NK-92 (cell line): ENCODE results near the gene GTPBP1.

Experiments used
- DNase-seq: peaks from one replicate; lab custom pipeline; 2025; ENCODE audit not compliant: unreplicated experiment; lab: John Stamatoyannopoulos, UW

The GTPBP1 gene

DNA sequence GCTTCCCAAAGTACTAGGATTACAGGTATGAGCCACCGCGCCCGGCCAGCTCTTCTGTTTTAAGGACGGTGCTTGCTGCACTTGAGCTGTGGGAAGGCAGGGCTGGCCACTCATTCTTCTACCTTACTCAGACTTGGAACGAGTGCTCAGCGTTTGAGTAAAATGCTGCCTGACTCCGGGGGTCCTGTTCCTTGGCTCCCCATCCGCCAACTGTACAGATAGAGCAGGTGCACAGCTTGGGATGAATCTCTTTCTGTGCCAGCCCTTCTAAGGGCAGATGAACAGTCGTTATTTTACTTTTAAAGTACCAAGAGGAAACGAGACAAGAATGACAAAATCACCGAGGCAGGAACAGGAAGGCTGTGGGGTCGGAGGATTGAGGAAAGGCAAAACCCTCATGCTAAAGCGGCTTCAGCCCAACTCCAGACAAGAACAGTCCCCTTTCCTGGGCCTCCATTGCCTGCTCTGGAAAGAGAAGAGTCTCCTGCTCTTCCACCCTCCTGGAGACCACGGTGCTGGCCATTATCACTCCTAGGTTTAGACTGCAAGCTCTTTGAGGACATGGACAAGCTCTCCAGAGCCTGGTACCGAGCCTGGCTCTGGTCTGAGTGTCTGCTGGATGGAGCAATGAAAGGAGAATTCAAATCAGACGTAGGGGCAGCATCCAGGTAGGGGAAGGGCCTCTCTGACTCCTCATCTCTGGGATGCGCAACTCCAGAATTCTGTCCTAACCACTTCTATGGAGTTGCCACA is 51.1 kb downstream of the GTPBP1 start:
- no peak for DNase-seq

DNA sequence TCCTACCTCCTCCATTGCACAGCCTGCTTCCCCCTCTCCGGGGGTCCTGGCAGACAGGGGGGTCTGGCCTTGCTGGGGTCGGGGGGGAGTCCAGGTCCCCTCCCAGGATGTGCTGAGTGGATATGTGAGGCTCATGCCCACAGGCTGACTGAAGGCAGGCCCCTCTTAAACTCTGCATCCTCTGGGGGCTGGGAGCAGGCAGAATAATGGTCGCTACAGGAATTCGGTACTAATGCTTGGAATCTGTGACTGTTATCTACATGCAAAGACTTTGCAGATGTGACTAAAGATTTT is 51.7 kb downstream of the GTPBP1 start:
- no peak for DNase-seq

DNA sequence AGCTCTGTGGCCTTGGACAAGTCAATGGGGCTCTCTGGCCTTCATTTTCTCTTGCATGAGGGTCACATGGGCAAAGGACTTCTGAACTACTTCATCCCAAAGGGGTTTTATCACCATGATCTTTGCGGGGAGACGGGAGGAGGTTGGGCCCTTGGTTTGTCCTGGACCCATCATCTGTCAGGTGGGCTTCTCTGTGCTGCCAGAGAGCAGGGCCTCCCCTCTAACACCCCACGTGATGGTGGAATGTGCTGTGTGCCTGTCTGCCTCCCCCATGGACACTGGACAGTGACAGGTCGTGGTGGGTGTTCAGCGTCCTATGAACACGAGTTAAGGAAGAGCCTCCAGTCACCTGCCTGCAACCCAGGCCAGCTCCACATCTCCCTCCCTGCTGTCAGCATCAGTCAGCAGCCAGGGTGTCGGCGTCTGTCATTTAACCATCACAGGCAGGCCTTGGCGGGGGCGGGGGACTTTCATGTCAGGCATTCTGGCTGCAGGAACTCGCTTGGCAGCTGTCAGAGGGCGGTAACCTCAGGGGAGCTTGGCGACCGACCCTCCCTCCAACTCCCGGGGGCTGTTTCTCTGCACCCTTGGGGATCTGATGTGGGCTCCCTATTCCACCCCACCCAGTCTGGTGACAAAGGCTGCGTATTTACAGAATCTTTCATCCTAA is 52.7 kb downstream of the GTPBP1 start:
- DNase-seq = no peak

DNA sequence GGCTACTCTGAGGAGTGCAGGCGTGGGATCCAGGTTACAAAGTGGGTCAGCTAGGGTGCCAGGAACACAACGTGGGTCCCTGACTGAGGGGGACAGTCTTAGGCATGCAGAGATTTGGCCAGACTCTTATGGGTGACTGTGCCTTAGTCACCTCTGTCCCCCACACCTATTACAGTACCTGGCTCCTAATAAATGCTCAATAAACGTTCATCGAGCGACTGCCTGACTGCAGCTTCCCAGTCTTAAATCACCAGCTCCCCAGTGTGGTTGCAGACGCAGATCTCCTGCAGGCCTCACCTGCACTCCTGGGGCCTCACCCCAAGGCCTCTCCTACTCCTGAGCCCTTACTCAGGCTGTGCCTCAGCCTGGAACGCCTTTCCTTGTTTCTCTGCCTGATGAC is 53.3 kb downstream of the GTPBP1 start:
- DNase-seq = no peak

DNA sequence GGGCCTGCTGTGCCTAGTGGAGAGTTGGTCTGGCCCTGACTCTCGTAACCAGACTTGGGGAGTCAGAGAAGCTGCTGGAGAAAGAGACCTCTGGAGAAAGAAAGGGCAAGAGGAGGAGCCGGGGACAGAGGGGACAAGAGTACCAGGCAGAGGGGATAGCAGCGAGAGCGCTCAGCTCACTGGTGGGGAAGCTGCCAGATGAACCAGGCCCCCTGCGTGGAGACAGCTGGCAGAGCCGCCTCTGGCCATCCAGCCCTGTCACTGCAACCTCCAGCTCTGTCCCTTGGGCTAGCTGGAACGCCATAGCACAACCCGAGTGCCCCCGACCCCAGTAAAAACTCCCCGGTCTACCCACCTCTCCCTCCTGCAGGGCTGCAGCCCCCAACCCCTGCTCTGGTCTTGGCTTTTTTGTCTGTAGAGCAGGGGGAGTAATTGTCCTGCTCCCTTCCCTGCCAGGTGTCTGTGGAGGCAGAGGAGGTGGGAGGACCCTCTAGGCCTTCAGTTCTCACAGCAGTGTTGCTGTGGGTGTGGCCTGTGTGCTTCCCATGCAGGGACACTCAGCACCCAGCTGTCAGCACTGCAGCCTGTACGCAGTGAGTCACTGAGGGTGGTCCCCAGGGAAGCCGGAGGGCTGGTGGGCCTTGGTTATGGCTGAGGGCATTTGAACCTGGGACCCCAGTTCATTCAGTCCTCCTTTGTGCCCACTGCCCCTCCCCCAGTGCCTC is 54.9 kb downstream of the GTPBP1 start:
- no peak for DNase-seq

DNA sequence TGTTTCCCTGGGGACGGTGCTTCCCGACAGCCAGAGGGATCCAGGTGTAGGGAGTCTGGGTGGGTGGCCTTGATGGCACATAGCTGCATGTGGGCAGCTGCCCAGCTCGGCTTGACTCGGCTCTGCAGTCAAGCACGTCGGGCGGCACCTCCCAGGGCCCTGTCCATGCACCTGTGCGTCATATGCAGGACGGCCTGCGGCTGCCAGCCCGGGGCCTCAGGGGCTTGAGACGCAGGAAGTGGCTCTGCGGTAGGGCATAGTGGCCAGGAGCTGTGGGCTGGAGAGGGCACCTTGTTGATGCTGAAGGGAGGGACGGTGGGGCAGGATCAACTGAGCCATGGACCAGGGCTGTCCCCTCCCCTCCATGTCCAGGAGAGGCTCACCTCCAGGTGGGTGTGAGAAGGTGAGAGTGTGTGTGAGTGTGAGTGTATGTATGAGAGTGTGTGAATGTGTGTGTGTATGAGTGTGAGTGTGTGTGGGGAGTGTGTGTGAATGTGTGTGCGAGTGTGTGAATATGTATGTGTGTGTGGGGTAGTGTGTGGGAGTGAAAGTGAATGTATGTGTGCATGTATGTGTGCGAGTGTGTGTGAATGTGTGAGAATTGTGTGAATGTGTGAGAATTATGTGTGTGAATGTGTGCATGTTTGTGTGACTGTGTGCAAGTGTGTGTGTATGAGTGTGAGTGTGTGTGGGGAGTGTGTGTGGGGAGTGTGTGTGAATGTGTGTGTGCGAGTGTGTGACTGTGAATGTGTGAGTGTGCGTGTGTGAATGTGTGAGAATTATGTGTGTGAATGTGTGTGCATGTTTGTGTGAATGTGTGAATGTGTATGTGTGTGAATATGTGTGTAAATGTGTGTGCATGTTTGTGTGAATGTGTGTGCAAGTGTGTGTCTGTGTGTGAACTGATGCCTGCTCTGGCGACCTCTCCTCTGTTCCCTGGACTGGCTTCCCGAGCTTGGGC is 55.7 kb downstream of the GTPBP1 start:
- no peak for DNase-seq

DNA sequence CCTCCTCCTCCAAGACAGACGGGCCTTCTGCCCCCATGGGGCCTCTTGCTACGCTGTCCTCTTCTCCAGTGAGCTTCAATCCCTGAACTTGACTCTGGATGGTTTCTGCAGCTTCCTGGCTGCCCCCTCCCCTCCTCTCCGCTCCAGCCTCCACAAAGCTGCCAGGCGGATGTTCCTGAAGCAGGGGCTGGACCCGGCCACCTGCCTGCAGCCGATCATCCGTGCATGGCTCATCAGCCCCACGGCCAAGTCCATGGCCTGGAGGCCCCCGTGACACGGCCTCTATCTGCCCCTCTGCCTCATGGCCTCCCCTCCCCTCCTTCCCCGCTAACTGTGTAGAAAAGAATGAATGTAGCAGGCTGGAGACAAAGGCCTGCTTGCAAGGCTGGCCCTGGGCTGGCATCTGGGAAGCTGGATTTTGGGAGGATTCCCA is 56.8 kb downstream of the GTPBP1 start:
- DNase-seq = no peak

DNA sequence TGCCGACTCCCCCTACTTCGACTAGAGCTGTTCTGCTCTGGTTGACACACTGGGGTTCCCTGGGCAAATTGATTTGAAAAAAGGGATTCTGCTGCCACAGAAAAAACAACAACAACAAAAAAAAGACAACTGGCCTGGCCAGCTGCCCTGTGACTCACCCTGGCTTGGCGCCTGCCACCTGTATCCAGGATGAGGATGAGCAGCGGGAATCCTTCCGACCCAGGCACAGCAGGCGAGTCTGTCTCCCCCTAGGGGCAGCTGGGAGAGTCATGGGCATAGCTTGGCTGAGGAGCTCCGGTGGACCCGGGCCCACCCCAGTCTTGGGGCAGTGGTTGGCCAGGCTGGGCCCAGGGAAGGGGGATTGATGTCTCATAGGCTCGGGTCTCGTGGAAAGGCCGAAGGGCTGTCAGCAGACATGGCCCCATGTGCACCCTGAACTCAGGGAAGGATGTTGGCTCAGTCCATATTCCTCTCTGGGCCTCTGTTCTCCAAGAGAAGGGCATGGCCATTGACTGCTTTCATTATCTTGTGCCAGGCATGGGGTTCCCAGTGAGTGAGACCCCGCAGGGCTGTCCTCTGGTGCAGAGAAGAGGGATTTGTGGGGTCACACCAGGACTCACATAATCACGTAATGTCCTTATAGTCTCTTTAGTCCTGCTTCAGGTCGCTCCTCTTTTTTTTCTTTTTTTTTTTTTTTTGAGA is 60.5 kb downstream of the GTPBP1 start:
- DNase-seq = no peak

DNA sequence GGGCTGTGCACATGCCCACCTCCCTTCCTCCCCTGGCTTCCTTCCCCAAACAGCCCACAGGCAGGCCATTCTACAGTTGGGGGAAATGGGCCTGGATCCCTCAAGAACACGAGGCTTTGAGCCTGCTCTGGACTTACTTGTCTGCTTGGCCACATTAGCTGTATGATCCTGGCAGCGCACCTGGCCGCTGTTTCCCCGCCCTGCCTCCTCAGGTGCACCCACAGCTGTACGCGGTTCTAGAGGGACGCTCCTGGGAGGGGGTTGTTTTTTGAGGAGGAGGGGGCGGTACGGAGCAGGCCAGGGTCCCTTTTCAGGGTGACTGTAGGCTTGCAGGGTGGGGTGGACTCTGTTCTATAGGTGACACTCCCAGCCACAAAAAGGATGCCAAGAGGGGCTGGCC is 61.6 kb downstream of the GTPBP1 start:
- no peak for DNase-seq

DNA sequence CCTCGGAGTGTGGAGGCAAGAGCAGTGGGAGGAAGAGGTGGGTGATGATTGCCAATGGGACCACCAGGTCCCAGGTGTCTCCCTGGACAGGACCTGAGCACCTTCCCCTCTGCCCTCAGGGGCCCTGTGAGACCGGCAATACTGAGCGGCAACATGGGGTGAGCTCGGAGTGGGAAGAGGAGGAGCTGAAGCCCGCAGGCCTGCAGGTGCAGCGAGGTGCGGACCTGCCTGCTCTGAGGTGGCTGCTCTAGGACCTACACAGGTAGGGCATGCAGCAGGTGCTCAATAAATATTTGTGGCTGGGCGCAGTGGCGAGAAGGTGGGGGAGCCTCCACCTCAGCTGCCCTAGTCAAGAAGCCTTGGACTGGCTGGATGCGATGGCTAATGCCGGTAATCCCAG is 62.3 kb downstream of the GTPBP1 start:
- DNase-seq = no peak

DNA sequence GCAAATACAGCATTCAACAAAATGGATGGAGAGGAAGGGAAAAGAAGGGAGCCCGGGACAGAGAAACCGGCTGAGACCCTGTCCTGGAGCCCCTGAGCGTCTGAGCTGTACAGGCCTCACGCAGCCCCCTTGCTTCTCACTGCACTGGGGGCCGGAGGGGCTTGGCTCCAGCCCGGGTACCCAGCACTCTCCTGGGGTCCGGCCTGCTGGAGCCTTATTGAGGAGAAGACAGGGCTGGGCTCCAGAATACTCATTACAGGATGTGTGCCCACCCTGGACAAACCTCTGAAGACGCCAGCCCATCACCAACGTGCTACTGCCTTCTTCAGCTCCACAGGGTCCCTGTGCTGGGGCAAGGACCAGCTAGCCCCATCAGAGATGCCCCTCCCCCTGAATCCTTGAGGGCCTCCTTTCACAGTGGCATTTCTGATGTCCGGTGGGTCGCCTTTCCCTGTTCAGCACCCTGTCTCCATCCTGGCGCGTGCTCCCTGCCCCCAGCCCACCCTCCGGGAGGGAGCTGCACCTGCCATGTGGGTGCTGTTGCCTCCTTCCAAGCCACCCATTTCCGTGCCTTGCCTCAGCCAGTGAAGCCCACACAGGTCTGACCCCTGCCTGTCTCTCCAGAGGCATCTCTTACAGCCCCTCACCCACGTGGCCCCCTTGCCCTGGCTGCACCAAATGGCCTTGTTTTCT is 64.7 kb downstream of the GTPBP1 start:
- no peak for DNase-seq

DNA sequence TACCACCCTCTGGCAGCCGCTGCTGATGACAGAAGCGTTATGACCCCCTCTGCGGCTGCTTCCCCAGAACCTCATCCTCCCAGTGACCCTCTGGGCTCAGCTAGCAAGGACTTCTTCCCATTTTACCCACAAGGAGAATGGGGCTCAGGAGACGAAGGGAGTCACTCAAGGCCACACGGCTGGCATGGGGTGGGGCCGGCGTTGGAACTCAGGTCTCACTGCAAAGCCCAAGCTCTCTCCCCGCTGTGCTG is 66.8 kb downstream of the GTPBP1 start:
- no peak for DNase-seq

DNA sequence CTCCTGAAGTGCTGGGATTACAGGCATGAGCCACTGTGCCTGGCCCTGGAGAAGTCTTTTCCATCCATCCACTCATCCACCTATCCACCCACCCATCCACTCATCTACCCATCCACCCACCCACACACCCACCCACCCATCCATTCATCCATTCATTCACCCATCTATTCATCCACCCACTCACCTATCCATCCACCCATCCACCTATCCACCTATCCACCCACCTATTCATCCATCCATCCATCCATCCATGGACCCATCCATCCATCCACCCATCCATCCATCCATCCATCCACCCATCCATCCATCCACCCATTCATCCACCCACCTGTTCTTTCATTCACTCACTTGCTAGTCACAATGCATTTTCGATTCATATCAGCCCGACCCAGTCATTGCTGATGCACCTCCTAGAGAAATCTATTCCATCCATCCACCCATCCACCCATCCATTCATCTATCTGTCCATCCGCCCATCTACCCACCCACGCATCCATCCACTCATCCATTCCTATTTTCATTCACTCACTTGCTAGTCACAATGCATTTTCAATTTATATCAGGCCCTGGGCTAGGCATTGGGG is 67.7 kb downstream of the GTPBP1 start:
- DNase-seq = no peak

DNA sequence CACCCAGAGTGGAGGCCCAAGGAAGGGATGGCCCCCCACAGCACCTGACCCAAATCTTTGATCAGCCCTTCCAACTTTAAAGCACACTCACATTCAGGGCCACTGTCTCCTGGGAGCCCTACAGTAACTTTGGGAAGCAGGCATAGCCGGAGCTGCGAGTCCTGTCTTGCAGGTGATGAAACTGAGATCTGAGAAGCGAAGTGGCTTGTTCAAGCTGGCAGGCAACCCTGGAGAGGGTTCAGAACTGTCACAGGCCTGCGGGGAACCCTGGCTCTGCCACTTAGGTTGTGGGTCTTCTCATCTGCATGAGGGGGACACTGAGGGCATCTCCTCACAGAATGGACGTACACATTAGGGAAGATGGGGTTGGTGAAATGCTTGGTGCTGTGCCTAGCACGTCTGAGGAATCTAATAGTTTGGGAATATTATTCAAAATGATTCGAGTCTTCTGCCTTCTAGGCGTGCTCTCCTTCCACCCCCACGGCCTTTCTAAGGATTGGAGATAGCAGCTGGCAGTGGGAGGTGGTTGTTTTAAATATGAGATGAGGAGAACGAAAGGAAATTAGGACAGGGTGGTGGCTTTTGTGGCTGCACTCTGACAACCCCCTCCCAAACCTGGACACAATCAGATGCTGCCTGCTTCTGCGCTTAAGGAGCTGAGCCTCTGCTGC is 68.9 kb downstream of the GTPBP1 start:
- no peak for DNase-seq

DNA sequence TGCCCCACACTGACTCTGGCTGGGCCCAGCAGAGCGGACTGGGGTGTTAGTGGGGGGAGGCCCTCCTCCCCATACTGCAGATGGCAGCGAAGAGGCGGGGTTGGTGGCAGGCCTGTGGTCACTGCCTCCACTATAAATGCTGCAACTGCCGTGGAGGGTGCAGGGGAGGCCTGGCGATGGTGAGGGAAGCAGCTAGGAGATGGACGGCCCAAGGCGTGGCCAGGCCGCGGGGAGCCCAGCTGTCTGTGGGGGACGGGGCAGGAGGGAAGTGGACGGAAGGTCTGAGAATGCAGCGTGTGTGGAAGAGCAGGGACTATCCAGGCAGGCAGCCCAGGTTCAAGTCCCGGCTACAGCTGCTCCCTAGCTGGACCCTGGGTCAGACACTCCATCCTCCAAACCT is 69.9 kb downstream of the GTPBP1 start:
- DNase-seq = no peak

DNA sequence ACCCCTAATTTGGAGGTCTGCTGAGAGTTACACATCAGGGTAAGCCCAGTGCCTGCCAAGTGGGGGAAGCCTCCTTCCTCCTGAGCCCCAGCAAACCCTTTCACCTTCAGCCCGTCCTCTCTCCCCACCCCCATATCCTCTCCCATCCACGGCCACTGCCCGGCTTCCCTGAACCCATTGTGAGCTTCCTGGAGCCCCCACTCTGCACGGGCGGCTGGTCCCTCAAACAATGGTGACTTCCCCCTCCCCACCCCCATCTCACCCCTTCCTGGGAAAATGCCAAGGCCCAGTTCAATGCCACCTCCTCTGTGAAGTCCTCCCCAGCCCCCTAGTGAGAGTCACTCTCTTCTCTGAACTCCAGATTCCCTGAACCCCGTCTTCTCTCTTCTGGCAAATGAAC is 70.3 kb downstream of the GTPBP1 start:
- no peak for DNase-seq

DNA sequence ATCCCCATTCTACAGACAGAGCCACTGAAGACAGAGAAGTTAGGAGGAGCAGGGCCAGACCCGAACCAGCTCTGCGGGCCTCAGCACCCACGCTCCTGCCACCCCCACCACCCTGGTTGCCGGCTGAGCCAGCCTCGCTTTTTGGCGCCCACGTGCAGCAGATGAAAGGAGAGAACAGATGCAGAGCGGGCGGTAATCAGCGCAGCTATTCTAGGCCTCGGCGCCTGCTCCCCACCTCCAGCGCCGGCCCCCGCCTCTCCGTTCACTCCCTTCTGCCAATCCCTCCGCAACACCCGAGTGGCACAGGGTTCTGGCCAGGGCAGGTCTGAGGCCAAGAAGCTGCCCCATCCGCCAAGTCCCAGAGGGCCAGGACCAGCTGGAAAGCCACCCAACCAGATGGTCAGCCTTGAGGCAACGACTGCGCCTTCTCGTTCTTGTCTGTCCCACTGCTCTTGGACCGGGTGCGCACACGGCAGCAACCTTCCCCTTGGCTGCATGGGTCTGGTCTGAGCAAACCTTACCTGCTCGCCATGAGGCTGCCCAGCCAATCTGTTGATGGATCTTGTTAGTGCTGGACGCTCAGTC is 71.4 kb downstream of the GTPBP1 start:
- no peak for DNase-seq

DNA sequence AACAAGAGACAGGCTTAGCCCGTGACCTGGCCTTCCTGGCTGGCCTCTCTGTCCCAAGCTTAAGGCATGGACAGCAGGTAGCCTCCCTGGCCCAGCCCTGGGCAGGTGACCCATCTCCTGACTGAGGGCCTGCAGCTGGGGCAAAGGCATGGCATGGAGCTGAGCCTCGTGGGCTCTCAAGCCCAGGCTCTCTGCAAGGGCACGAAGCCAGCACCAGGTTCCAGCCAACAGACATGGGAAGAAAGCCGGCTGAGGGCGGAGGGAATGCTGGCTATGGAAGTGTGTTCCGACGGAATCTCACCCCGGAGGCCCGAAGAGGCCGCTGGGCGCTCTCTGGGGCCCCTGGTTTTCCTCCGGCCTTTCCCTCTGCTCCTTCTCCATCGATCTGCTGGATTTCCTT is 75.3 kb downstream of the GTPBP1 start:
- DNase-seq = no peak
